CD4-positive, CD25-positive, alpha-beta regulatory T cell (primary cell): ENCODE measurements around the gene TNIK. TPM values are rescaled to one million over a fixed set of nuclear protein-coding genes. Genes with fewer than 3 reads are reported as not detected.

Source experiments
- ATAC-seq, 2 donors: fragments of 150-1000 bp; cut with Tn5 transposase; one replicate each; pipeline ENCODE4 v1.10.0; 2021; ENCODE audit warnings: low read depth in 2 of 2, moderate number of reproducible peaks in 2 of 2, moderate library complexity in 1 of 2
- DNase-seq, 3 donors: peaks; one replicate each; pipeline versions ENCODE4 v3.0.0 to v3.0.0-alpha.2; 2012 to 2022; ENCODE audit warnings: mixed read lengths in 1 of 3
- H3K27ac ChIP-seq: one replicate; pipeline ENCODE4 v1.7.0; 2013; ENCODE audit warnings: mild to moderate bottlenecking, low read length; ENCODE audit not compliant: insufficient read depth, poor library complexity, severe bottlenecking
- H3K27me3 ChIP-seq: one replicate; pipeline ENCODE4 v1.7.0; 2013; ENCODE audit warnings: low read length; ENCODE audit not compliant: control insufficient read depth, insufficient read depth
- H3K36me3 ChIP-seq: one replicate; pipeline ENCODE4 v1.7.0; 2013; ENCODE audit warnings: mild to moderate bottlenecking, low read length, moderate library complexity; ENCODE audit not compliant: control insufficient read depth, insufficient read depth
- H3K4me1 ChIP-seq: 2 replicates; pipeline ENCODE4 v1.7.0; 2013; ENCODE audit warnings: mild to moderate bottlenecking, low read length; ENCODE audit not compliant: insufficient read depth, control insufficient read depth, poor library complexity, severe bottlenecking
- H3K4me3 ChIP-seq: one replicate; pipeline ENCODE4 v1.7.0; 2013; ENCODE audit warnings: low read depth, mild to moderate bottlenecking, low read length, moderate library complexity
- H3K9me3 ChIP-seq, 2 experiments: 1 replicate in 1 of 2; 2 replicates in 1 of 2; pipeline ENCODE4 v1.7.0; 2013; ENCODE audit warnings: low read length in 2 of 2, mild to moderate bottlenecking in 1 of 2, moderate library complexity in 1 of 2; ENCODE audit not compliant: control insufficient read depth in 2 of 2
- H3K27ac Mint-ChIP-seq, 3 donors: one replicate each; pipeline ENCODE4 v1.8.0; 2020 to 2022; ENCODE audit warnings: mild to moderate bottlenecking in 3 of 3, mixed read lengths in 3 of 3, moderate library complexity in 2 of 3
- H3K27me3 Mint-ChIP-seq: one replicate; pipeline ENCODE4 v1.8.0; 2022; ENCODE audit warnings: mild to moderate bottlenecking, mixed read lengths
- H3K36me3 Mint-ChIP-seq: one replicate; pipeline ENCODE4 v1.8.0; 2020; ENCODE audit warnings: mixed read lengths
- H3K4me1 Mint-ChIP-seq, 4 donors: one replicate each; pipeline ENCODE4 v1.8.0; 2020 to 2022; ENCODE audit warnings: mixed read lengths in 4 of 4, mild to moderate bottlenecking in 1 of 4
- H3K4me3 Mint-ChIP-seq, 4 donors: one replicate each; pipeline ENCODE4 v1.8.0; 2020 to 2022; ENCODE audit warnings: mild to moderate bottlenecking in 4 of 4, mixed read lengths in 4 of 4, moderate library complexity in 3 of 4
- H3K9me3 Mint-ChIP-seq, 7 donors: one replicate each; pipeline ENCODE4 v1.8.0; 2020 to 2022; ENCODE audit warnings: mixed read lengths in 7 of 7, mild to moderate bottlenecking in 3 of 7, moderate library complexity in 2 of 7
- polyA plus RNA-seq, 4 donors: library from polyadenylated mRNA; unstranded; fragments of 300-500 nt; fragmentation: Illumina TruSeq; gene quantifications; one replicate each; pipeline ENCODE4 v1.2.3, GENCODE V29; 2021
- total RNA-seq: library from RNA; stranded (reverse); gene quantifications from one replicate; pipeline ENCODE4 v1.2.3, GENCODE V29; 2022

TNIK gene
- total and polyA plus RNA-seq, 5 donors from 2014 or later: 14.7 to 162 (median 22.3) TPM

- no peak for ATAC-seq
- Mint-ChIP-seq H3K4me1 (peaks cover 46 to 81% (median 56%) of the 10 kb centered on the region in 4 donors), H3K27ac (peak overlapping the region in 2 of 3 donors; percentile 10 to 77)
Measured at GRCh38 chr3:171314341-171314740, 145.9 kb downstream of the TNIK start.

GRCh38 chr3:171313702-171314101 is 146.5 kb downstream of the TNIK start:
- peak overlapping the region in 1 of 3 donors; percentile 10 for H3K27ac Mint-ChIP-seq

More at GRCh38 chr3:171314341-171314740, 145.9 kb downstream of the TNIK start:
- peaks cover 14% of the 10 kb centered on the region for H3K36me3 Mint-ChIP-seq
- H3K4me3 Mint-ChIP-seq: no peak overlapping the region
- H3K9me3 Mint-ChIP-seq: no peaks in the 10 kb centered on the region
- no peaks in the 10 kb centered on the region for H3K27me3 Mint-ChIP-seq
- Histone ChIP-seq H3K4me1 (peaks cover 8% of the 10 kb centered on the region), H3K27me3 (no peaks in the 10 kb centered on the region), H3K9me3 (no peaks in the 10 kb centered on the region), H3K27ac (no peak overlapping the region), H3K36me3 (no peaks in the 10 kb centered on the region), H3K4me3 (no peak overlapping the region)
- DNase-seq: no peak

GRCh38 chr3:171312741-171313140 is 147.5 kb downstream of the TNIK start:
- Histone ChIP-seq H3K36me3 (no peaks in the 10 kb centered on the region), H3K27ac (no peak overlapping the region), H3K9me3 (no peaks in the 10 kb centered on the region), H3K4me3 (no peak overlapping the region), H3K27me3 (no peaks in the 10 kb centered on the region), H3K4me1 (peaks cover 8% of the 10 kb centered on the region)
- Mint-ChIP-seq H3K9me3 (peaks cover 0 to 3% (median 0%) of the 10 kb centered on the region in 7 donors), H3K27me3 (no peaks in the 10 kb centered on the region), H3K36me3 (peaks cover 14% of the 10 kb centered on the region), H3K4me1 (peaks cover 53 to 89% (median 65%) of the 10 kb centered on the region in 4 donors), H3K27ac (peak overlapping the region; percentile 0 to 52 (median 32)), H3K4me3 (peak overlapping the region in 1 of 4 donors; percentile 12)
- ATAC-seq: no peak
- DNase-seq: no peak

More at GRCh38 chr3:171313702-171314101, 146.5 kb downstream of the TNIK start:
- Histone ChIP-seq H3K4me1 (peaks cover 8% of the 10 kb centered on the region), H3K4me3 (no peak overlapping the region), H3K27me3 (no peaks in the 10 kb centered on the region), H3K36me3 (no peaks in the 10 kb centered on the region), H3K27ac (no peak overlapping the region), H3K9me3 (no peaks in the 10 kb centered on the region)
- H3K4me1 Mint-ChIP-seq: peaks cover 46 to 87% (median 62%) of the 10 kb centered on the region in 4 donors
- no peak overlapping the region for H3K4me3 Mint-ChIP-seq
- H3K9me3 Mint-ChIP-seq: no peaks in the 10 kb centered on the region
- DNase-seq (no peak), ATAC-seq (no peak)
- peaks cover 14% of the 10 kb centered on the region for H3K36me3 Mint-ChIP-seq
- no peaks in the 10 kb centered on the region for H3K27me3 Mint-ChIP-seq

GRCh38 chr3:171311784-171312183 is 148.4 kb downstream of the TNIK start:
- no peaks in the 10 kb centered on the region for H3K9me3 ChIP-seq
- no peaks in the 10 kb centered on the region for H3K27me3 ChIP-seq
- peaks cover 8% of the 10 kb centered on the region for H3K4me1 ChIP-seq
- peaks cover 14% of the 10 kb centered on the region for H3K36me3 Mint-ChIP-seq
- H3K9me3 Mint-ChIP-seq: peaks cover 0 to 3% (median 0%) of the 10 kb centered on the region in 7 donors
- H3K36me3 ChIP-seq: no peaks in the 10 kb centered on the region
- H3K27me3 Mint-ChIP-seq: no peaks in the 10 kb centered on the region
- ATAC-seq (no peak), DNase-seq (no peak)
- H3K4me1 Mint-ChIP-seq: peaks cover 53 to 88% (median 64%) of the 10 kb centered on the region in 4 donors
- H3K4me3 ChIP-seq: no peak overlapping the region
- H3K4me3 Mint-ChIP-seq: peak overlapping the region in 1 of 4 donors; percentile 42
- H3K27ac ChIP-seq: no peak overlapping the region
- no peak overlapping the region for H3K27ac Mint-ChIP-seq

GRCh38 chr3:171309906-171310359 is 150.3 kb downstream of the TNIK start:
- peak overlapping the region in 2 of 3 donors; percentile 61 to 87 for H3K27ac Mint-ChIP-seq
- no peaks in the 10 kb centered on the region for H3K27me3 Mint-ChIP-seq
- Histone ChIP-seq H3K27ac (no peak overlapping the region), H3K4me1 (peaks cover 8% of the 10 kb centered on the region), H3K4me3 (no peak overlapping the region), H3K27me3 (no peaks in the 10 kb centered on the region), H3K36me3 (no peaks in the 10 kb centered on the region), H3K9me3 (no peaks in the 10 kb centered on the region)
- H3K4me3 Mint-ChIP-seq: peak overlapping the region in 1 of 4 donors; percentile 13
- H3K9me3 Mint-ChIP-seq: peaks cover 0 to 4% (median 0%) of the 10 kb centered on the region in 7 donors
- peaks cover 18% of the 10 kb centered on the region for H3K36me3 Mint-ChIP-seq
- H3K4me1 Mint-ChIP-seq: peaks cover 46 to 86% (median 62%) of the 10 kb centered on the region in 4 donors
- no peak for ATAC-seq
- no peak for DNase-seq

- no peak overlapping the region for H3K4me3 ChIP-seq
- H3K27ac ChIP-seq: no peak overlapping the region
- H3K4me3 Mint-ChIP-seq: no peak overlapping the region
- H3K27ac Mint-ChIP-seq: peak overlapping the region in 2 of 3 donors; percentile 41 to 61
- no peak for DNase-seq
- no peaks in the 10 kb centered on the region for H3K27me3 Mint-ChIP-seq
- H3K4me1 ChIP-seq: peaks cover 14% of the 10 kb centered on the region
- no peaks in the 10 kb centered on the region for H3K27me3 ChIP-seq
- no peaks in the 10 kb centered on the region for H3K36me3 ChIP-seq
- peaks cover 41 to 76% (median 61%) of the 10 kb centered on the region in 4 donors for H3K4me1 Mint-ChIP-seq
- H3K36me3 Mint-ChIP-seq: peaks cover 19% of the 10 kb centered on the region
- H3K9me3 ChIP-seq: no peaks in the 10 kb centered on the region
- ATAC-seq: no peak
- H3K9me3 Mint-ChIP-seq: peaks cover 0 to 7% (median 1%) of the 10 kb centered on the region in 7 donors
Measured at GRCh38 chr3:171307988-171308387, 152.2 kb downstream of the TNIK start.

GRCh38 chr3:171307046-171307585 is 153.1 kb downstream of the TNIK start:
- Histone ChIP-seq H3K27ac (no peak overlapping the region), H3K4me3 (peak overlapping the region; percentile 4), H3K4me1 (peaks cover 11% of the 10 kb centered on the region), H3K27me3 (no peaks in the 10 kb centered on the region), H3K36me3 (no peaks in the 10 kb centered on the region), H3K9me3 (no peaks in the 10 kb centered on the region)
- peaks cover 13% of the 10 kb centered on the region for H3K36me3 Mint-ChIP-seq
- peak overlapping the region in 2 of 3 donors; percentile 14 to 44 for H3K27ac Mint-ChIP-seq
- DNase-seq: no peak
- H3K9me3 Mint-ChIP-seq: peaks cover 0 to 7% (median 1%) of the 10 kb centered on the region in 7 donors
- no peaks in the 10 kb centered on the region for H3K27me3 Mint-ChIP-seq
- no peak for ATAC-seq
- H3K4me1 Mint-ChIP-seq: peaks cover 41 to 74% (median 60%) of the 10 kb centered on the region in 4 donors
- no peak overlapping the region for H3K4me3 Mint-ChIP-seq

GRCh38 chr3:171306631-171307030 is 153.6 kb downstream of the TNIK start:
- H3K36me3 Mint-ChIP-seq: peaks cover 12% of the 10 kb centered on the region
- H3K27ac ChIP-seq: no peak overlapping the region
- H3K27ac Mint-ChIP-seq: peak overlapping the region in 1 of 3 donors; percentile 11
- peaks cover 43 to 76% (median 61%) of the 10 kb centered on the region in 4 donors for H3K4me1 Mint-ChIP-seq
- ATAC-seq (no peak), DNase-seq (no peak)
- H3K36me3 ChIP-seq: no peaks in the 10 kb centered on the region
- H3K27me3 ChIP-seq: no peaks in the 10 kb centered on the region
- H3K4me3 ChIP-seq: no peak overlapping the region
- H3K9me3 Mint-ChIP-seq: peaks cover 0 to 7% (median 1%) of the 10 kb centered on the region in 7 donors
- peaks cover 6% of the 10 kb centered on the region for H3K4me1 ChIP-seq
- H3K9me3 ChIP-seq: no peaks in the 10 kb centered on the region
- H3K27me3 Mint-ChIP-seq: no peaks in the 10 kb centered on the region
- H3K4me3 Mint-ChIP-seq: no peak overlapping the region
